Right ventricle myocardium inferior (tissue), 1 donor: Measurements from ENCODE around the gene GLRX2. TPM values are rescaled to one million over a fixed set of nuclear protein-coding genes. Genes with fewer than 3 reads are reported as not detected.
A peak's percentile ranks its signal among the peaks of the same experiment; 100 is the strongest.

Source experiments
- ATAC-seq: fragments of 200-7000 bp; cut with Tn5 transposase; one replicate; pipeline ENCODE4 v1.9.1; 2020; ENCODE audit warnings: mild to moderate bottlenecking, moderate library complexity
- DNase-seq: peaks from one replicate; pipeline ENCODE4 v3.0.0; 2021; ENCODE audit errors: missing footprints
- intact Hi-C: fragments of 100-400 bp; cut with DNase I; formaldehyde crosslinking; loops from one replicate; pipeline ENCODE4 v1.11.0; 2022
- total RNA-seq: library from RNA; stranded (reverse); fragmentation: NEBNext Ultra II Directional; extraction: Animal tissue kit (Norgen Biotek cat#: 25700); gene quantifications from one replicate; pipeline ENCODE4 v1.2.1, GENCODE V29; 2021
- donor health status: DM: no; HTN: yes; CAD: no; lungs with severe emphysema.

GLRX2 gene
- total RNA-seq, 1 donor from 2014 or later = 45.3 TPM

DNA sequence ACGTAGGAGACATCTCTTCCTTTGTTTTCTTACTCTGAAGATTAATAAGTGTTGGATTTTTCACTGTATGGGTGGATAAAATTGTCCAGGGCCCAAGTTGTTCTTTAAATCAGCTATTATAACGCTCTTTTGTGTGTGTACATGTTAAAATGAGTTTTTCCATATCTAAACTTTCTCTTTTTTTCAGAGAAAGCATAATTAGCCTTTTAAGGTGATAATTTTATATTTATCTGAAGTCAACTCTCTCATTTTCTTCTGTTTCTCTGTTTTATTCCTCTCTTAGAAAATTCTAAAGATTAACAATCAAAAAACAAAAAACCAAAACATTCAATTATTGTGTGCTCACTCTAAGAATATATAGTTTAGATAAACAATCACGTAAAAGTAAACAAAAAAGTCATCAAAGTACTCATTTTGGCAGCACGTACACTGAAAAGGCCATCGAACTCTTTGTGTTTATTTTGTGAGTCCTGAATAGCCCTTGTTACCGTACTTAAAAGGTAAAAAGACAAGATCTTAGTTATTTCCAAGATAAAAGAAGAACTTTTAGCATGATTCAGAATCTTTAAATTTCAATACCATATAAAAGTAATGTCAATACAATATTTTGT lies 9.4 kb upstream of the GLRX2 start:
- no peak for DNase-seq

DNA sequence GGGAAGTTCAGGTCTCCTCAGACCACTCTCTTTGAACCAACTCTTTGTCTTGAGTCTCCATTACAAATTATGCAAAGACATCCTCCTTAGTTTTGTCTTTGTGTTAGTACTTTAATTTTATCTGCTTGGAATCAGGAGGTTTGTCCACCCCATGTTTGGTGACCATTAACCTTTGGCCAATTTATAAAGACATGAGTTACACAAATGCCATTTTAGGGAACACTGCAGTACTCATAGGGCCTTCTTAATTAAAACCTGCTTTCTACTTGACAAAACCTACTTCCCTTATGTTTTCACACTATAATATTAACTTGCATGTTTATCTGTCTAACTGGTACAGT lies 8.7 kb upstream of the GLRX2 start:
- ATAC-seq (no peak), DNase-seq (no peak)
- intact Hi-C loops = no loop called here

More for the DNA sequence above, 9.4 kb upstream of the GLRX2 start:
- intact Hi-C loops = no loop called here
- no peak for ATAC-seq

- no peak for ATAC-seq
- intact Hi-C loops = no loop called here
These were observed 8.2 kb upstream of the GLRX2 start for GRCh38 chr1:193113258-193113991.

DNA sequence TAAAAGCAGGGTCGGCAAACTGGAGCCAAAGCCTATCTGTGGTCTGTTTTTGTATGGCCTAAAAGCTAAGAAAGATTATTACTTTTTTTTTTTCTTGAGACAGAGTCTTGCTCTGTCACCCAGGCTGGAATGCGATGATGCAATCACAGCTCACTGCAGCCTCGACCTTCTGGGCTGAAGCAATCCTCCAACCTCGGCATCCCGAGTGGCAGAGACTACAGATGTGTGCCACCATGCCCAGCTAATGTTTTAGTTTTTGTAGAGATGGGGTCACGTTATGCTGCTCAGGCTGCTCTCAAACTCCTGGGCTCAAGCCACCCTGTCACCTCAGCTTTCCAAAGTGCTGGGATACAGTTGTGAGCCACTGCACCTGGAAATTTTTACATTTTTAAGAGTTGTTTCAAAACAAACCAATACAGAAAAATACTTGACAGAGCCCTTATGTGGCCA lies 6.5 kb upstream of the GLRX2 start:
- intact Hi-C loops = no loop called here
- ATAC-seq = peak; percentile 70

More at GRCh38 chr1:193113258-193113991, 8.2 kb upstream of the GLRX2 start:
- no peak for DNase-seq

GRCh38 chr1:193110864-193111263 lies 5.7 kb upstream of the GLRX2 start:
- DNase-seq = no peak
- ATAC-seq = no peak
- intact Hi-C loops = no loop called here

More for the DNA sequence above, 6.5 kb upstream of the GLRX2 start:
- peak; percentile 82 for DNase-seq

GRCh38 chr1:193110246-193110645 lies 5.0 kb upstream of the GLRX2 start:
- intact Hi-C loops = no loop called here
- no peak for ATAC-seq
- no peak for DNase-seq

- DNase-seq = no peak
- no peak for ATAC-seq
- intact Hi-C loops = no loop called here
These were observed 4.4 kb upstream of the GLRX2 start for GRCh38 chr1:193109619-193110018.

DNA sequence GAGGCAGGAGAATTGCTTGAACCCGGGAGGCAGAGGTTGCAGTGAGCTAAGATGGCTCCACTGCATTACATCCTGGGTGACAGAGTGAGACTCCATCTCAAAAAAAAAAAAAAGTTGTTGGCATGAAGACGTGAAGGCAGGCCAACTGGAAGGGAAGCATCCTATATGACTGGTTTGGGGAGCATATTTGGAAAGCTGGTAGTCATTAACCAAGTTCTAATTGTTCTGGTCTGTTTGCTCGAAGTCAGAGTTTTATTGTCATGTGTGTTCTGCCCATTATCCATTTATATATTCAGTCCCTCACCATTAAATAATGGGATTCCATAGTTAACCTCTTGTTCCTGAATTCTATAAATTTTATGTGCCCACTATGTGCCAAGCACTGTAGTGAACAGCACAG lies 3.3 kb upstream of the GLRX2 start:
- no peak for ATAC-seq
- intact Hi-C loops = no loop called here
- no peak for DNase-seq

- DNase-seq (no peak), ATAC-seq (no peak)
- intact Hi-C loops = loop anchor here (1.0 to 2.0 kb wide), 3 partner anchors 16 to 47 kb away; partner anchors contain the start of genes RO60 and UCHL5
These were observed 585 bp upstream of the GLRX2 start for GRCh38 chr1:193105821-193106177.

GRCh38 chr1:193104502-193104906 lies 710 bp downstream of the GLRX2 start:
- DNase-seq (peak; percentile 79), ATAC-seq (peak; percentile 58)
- intact Hi-C loops = loop anchor here (2.0 kb wide), 2 partner anchors 18 to 46 kb away; partner anchors contain the start of genes RO60 and UCHL5

- intact Hi-C loops = loop anchor here (2.0 kb wide), 2 partner anchors 17 to 45 kb away; partner anchors contain the start of genes RO60 and UCHL5
- ATAC-seq (no peak), DNase-seq (no peak)
These were observed 1.3 kb downstream of the GLRX2 start for GRCh38 chr1:193103759-193104501.

- ATAC-seq = no peak
- DNase-seq = no peak
- intact Hi-C loops = no loop called here
These were observed 2.6 kb downstream of the GLRX2 start for GRCh38 chr1:193102662-193103061.

DNA sequence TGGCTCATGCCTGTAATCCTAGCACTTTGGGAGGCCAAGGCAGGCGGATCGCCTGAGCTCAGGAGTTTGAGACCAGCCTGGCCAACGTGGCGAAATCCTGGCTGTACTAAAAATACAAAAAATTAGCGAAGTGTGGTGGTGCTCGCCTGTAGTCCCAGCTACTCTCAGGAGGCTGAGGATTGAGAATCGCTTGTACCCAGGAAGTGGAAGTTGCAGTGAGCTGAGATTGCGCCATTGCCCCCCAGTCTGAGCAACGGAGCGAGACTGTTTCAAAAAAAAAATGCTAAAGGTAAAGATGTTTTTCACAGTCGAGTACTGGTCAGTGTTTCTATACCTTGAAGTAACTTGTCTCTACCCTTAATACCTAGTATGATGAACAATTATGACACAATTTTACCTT lies 11.1 kb downstream of the GLRX2 start:
- DNase-seq = no peak
- intact Hi-C loops = no loop called here

GRCh38 chr1:193090865-193091264 lies 14.3 kb downstream of the GLRX2 start:
- no peak for ATAC-seq
- no peak for DNase-seq

More for the DNA sequence above, 11.1 kb downstream of the GLRX2 start:
- ATAC-seq = no peak

GRCh38 chr1:193087893-193088292 lies 17.3 kb downstream of the GLRX2 start:
- ATAC-seq = peak; percentile 42
- intact Hi-C loops = loop anchor here (2.0 kb wide), 1 partner anchor 17 kb away; the partner anchor contains the start of gene GLRX2

More at GRCh38 chr1:193090865-193091264, 14.3 kb downstream of the GLRX2 start:
- intact Hi-C loops = no loop called here

DNA sequence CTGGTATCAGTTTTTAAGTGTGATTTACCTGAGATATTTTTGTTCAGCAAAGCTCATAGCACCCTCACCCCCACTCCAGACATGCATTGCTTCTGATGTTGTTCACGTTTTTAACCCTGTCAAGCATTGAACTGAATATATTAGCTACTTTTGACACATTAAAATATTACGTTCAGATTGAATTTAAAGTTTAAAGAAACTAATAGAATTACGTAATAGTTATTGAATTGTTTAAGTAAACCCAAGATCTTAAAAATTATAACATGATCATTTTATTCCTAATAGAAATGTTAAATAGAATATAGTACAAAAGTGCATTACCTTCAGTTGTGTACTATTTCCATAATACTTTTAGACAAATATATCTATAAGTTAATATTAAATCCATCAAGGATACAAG lies 18.9 kb downstream of the GLRX2 start:
- ATAC-seq = no peak
- intact Hi-C loops = loop anchor here (2.0 kb wide), 1 partner anchor 18 kb away; the partner anchor contains the start of gene GLRX2
- DNase-seq = no peak

More at GRCh38 chr1:193087893-193088292, 17.3 kb downstream of the GLRX2 start:
- DNase-seq = no peak

GRCh38 chr1:193085263-193085662 lies 20.0 kb downstream of the GLRX2 start:
- no peak for DNase-seq
- no peak for ATAC-seq
- intact Hi-C loops = no loop called here

- DNase-seq (no peak), ATAC-seq (no peak)
- intact Hi-C loops = no loop called here
These were observed 21.7 kb downstream of the GLRX2 start for GRCh38 chr1:193083365-193084088.

GRCh38 chr1:193079187-193079586 lies 26.0 kb downstream of the GLRX2 start:
- no peak for ATAC-seq
- no peak for DNase-seq
- intact Hi-C loops = no loop called here
